ENCODE measurements around the gene GGPS1. TPM values are rescaled to one million over a fixed set of nuclear protein-coding genes. Genes with fewer than 3 reads are reported as not detected.

Gene GGPS1
- total RNA-seq, 4 donors from 2014 or later = 25.7 to 30.5 (median 28.7) TPM

GRCh38 chr1:235296729-235297128 lies 31.6 kb upstream of the GGPS1 start:
- intact Hi-C loops (cut with DNase I) = no loop called here
- no peaks in the 10 kb centered on the region for H3K36me3 ChIP-seq
- TF ChIP-seq CTCF (IDR thresholded peaks at IDR 0.05) = no peak
- no peak for TF ChIP-seq POLR2AphosphoS5 (IDR thresholded peaks at IDR 0.05)
- TF ChIP-seq EP300 (IDR thresholded peaks at IDR 0.05) = no peak
- no peak for TF ChIP-seq POLR2A (IDR thresholded peaks at IDR 0.05; ENCODE audit: low read depth)
- WGBS = 100% methylated on average over 1 of the region's 1 CpG
- H3K27ac ChIP-seq (replicated peaks in 1 of 4) = no peak overlapping the region
- no peak overlapping the region for H3K4me3 ChIP-seq
- DNase-seq (ENCODE audit: extremely low spot score) = no peak
- H3K4me1 ChIP-seq = peaks cover 8 to 51% (median 27%) of the 10 kb centered on the region in 4 donors
- H3K9me3 ChIP-seq = no peaks in the 10 kb centered on the region
- no peaks in the 10 kb centered on the region for H3K27me3 ChIP-seq

DNA sequence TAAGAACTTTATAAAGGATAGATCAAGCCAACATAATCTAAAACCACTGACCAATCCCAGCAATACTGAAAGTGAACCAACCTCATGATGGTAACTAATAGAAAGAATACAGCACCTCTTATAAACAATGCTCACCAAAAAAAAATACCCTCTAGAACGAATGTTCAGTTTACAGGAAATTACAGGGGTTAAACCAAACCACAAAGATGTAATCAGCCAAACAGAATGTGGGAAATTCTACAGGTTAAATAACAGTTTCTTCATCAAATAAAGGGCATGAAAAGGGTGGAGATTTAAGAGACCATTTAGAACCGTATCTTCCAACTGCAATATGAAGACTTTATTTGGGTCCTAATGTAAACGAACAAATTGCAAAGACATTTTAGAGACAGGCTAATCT lies 30.8 kb upstream of the GGPS1 start:
- no peak for TF ChIP-seq POLR2AphosphoS5 (IDR thresholded peaks at IDR 0.05)
- no peak for TF ChIP-seq POLR2A (IDR thresholded peaks at IDR 0.05; ENCODE audit: low read depth)
- Histone ChIP-seq H3K9me3 (no peaks in the 10 kb centered on the region), H3K4me1 (peaks cover 6 to 47% (median 27%) of the 10 kb centered on the region in 4 donors), H3K4me3 (no peak overlapping the region), H3K27me3 (no peaks in the 10 kb centered on the region), H3K27ac (replicated peaks in 1 of 4) (no peak overlapping the region), H3K36me3 (no peaks in the 10 kb centered on the region)
- 57% methylated on average over 3 of the region's 3 CpGs for WGBS
- DNase-seq (ENCODE audit: extremely low spot score) = no peak
- intact Hi-C loops (cut with DNase I) = no loop called here

DNA sequence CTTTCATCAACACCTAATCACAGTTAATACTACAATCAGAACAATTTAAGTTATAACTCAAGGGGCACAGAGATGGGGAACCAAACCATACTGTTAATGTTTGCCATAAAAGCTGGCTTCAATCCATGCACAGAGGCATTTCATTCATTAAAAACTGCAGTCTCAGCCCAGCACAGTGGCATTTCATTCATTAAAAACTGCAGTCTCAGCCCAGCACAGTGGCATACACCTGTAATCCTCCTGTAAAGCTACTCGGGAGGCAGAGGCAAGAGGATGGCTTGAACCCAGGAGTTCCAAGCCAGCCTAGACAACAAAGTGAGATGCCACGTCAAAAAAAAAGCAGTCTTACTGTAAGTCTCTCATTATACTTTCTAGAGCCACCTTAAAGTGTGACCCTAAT lies 29.6 kb upstream of the GGPS1 start:
- no peaks in the 10 kb centered on the region for H3K27me3 ChIP-seq
- H3K4me1 ChIP-seq = peaks cover 7 to 52% (median 30%) of the 10 kb centered on the region in 4 donors
- intact Hi-C loops (cut with DNase I) = no loop called here
- TF ChIP-seq CTCF (IDR thresholded peaks at IDR 0.05) (no peak), POLR2AphosphoS5 (IDR thresholded peaks at IDR 0.05) (no peak), POLR2A (IDR thresholded peaks at IDR 0.05; ENCODE audit: low read depth) (no peak), EP300 (IDR thresholded peaks at IDR 0.05) (no peak)
- no peaks in the 10 kb centered on the region for H3K36me3 ChIP-seq
- no peak overlapping the region for H3K4me3 ChIP-seq
- WGBS = 73% methylated on average over 2 of the region's 2 CpGs
- no peak for DNase-seq (ENCODE audit: extremely low spot score)
- H3K27ac ChIP-seq (replicated peaks in 1 of 4) = no peak overlapping the region
- H3K9me3 ChIP-seq = no peaks in the 10 kb centered on the region

DNA sequence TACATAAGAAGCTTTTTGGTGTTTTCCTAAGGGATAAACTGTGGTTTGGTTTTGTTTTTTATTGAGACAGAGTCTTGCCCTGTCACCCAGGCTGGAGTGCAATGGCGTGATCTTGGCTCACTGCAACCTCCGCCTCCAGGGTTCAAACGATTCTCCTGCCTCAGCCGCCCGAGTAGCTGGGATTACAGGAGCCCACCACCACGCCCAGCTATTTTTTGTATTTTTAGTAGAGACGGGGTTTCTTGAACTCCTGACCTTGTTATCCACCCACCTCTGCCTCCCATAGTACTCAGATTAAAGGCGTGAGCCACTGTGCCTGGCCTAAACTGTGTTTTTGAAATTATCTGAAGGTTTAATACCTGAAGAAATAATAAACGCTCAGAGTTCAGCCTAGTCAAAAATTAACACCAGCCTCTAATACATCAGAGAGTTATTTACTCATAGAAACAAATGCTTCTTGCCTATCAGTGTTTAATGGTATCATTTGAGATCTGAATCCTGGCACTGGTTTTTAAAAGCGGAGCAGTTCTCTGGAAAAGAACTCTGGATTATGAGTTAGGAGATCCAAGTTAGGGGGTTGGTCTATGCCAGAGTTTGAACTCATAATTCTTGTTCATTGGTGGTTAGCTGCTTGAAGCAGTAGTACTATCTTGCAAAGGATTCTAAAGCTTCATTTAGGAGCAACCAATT lies 29.1 kb upstream of the GGPS1 start:
- DNase-seq (ENCODE audit: extremely low spot score) = no peak
- peaks cover 7 to 51% (median 32%) of the 10 kb centered on the region in 4 donors for H3K4me1 ChIP-seq
- no peak overlapping the region for H3K4me3 ChIP-seq
- no peak for TF ChIP-seq CTCF (IDR thresholded peaks at IDR 0.05)
- TF ChIP-seq EP300 (IDR thresholded peaks at IDR 0.05) = no peak
- no peak for TF ChIP-seq POLR2A (IDR thresholded peaks at IDR 0.05; ENCODE audit: low read depth)
- TF ChIP-seq POLR2AphosphoS5 (IDR thresholded peaks at IDR 0.05) = no peak
- no peaks in the 10 kb centered on the region for H3K36me3 ChIP-seq
- H3K27ac ChIP-seq (replicated peaks in 1 of 4) = no peak overlapping the region
- H3K9me3 ChIP-seq = no peaks in the 10 kb centered on the region
- 84% methylated on average over 10 of the region's 10 CpGs for WGBS
- intact Hi-C loops (cut with DNase I) = no loop called here
- H3K27me3 ChIP-seq = no peaks in the 10 kb centered on the region

GRCh38 chr1:235302143-235302542 lies 26.2 kb upstream of the GGPS1 start:
- Histone ChIP-seq H3K4me1 (peaks cover 20 to 61% (median 53%) of the 10 kb centered on the region in 4 donors), H3K9me3 (no peaks in the 10 kb centered on the region), H3K36me3 (no peaks in the 10 kb centered on the region), H3K27ac (replicated peaks in 1 of 4) (no peak overlapping the region), H3K27me3 (no peaks in the 10 kb centered on the region), H3K4me3 (no peak overlapping the region)
- 59% methylated on average over 1 of the region's 1 CpG for WGBS
- DNase-seq (ENCODE audit: extremely low spot score) = no peak
- TF ChIP-seq POLR2A (IDR thresholded peaks at IDR 0.05; ENCODE audit: low read depth) (no peak), POLR2AphosphoS5 (IDR thresholded peaks at IDR 0.05) (no peak), CTCF (IDR thresholded peaks at IDR 0.05) (no peak), EP300 (IDR thresholded peaks at IDR 0.05) (no peak)
- intact Hi-C loops (cut with DNase I) = no loop called here

Data from esophagus muscularis mucosa (tissue), 4 donors.